ENCODE measurements around the gene IER5.

- no peak for TF ChIP-seq CTCF (IDR thresholded peaks at IDR 0.05; ENCODE audit: insufficient read depth, low read length)
- no peak for TF ChIP-seq SPI1 (IDR thresholded peaks at IDR 0.05; ENCODE audit: borderline replicate concordance, low read depth)
Measured at GRCh38 chr1:181101581-181102226, 13.2 kb downstream of the IER5 start.

Data from HL-60 (cell line).